H1 (cell line): ENCODE results near the gene CHST3. TPM values are rescaled to one million over a fixed set of nuclear protein-coding genes. Genes with fewer than 3 reads are reported as not detected.
A peak's percentile ranks its signal among the peaks of the same experiment; 100 is the strongest.

Experiments
- CTCF ChIA-PET: fragments of 300-600 bp; sonication (Branson Sonifier 250); formaldehyde crosslinking; loops from one replicate; lab custom pipeline; 2021; ENCODE audit not compliant: partially characterized antibody; lab: Charles Lee
- POLR2A ChIA-PET: fragments of 300-600 bp; sonication (Branson Sonifier 250); formaldehyde crosslinking; loops from one replicate; lab custom pipeline; 2021; ENCODE audit warnings: inconsistent platforms; ENCODE audit not compliant: partially characterized antibody; lab: Charles Lee
- DNase-seq, 2 experiments: peaks; one replicate each; pipeline versions ENCODE4 v3.0.0 to v3.0.0-alpha.2; 2010 to 2022; ENCODE audit warnings: low spot score in 2 of 2, low read depth in 1 of 2, mixed read lengths in 1 of 2
- FAIRE-seq: peaks from 2 replicates; lab custom pipeline; 2011; peaks lifted over from hg19 to GRCh38; lab: Jason Lieb, UNC
- H2AFZ ChIP-seq: 2 replicates; pipeline ENCODE4 v1.8.1; 2012; ENCODE audit warnings: low read length, inconsistent platforms
- H2AK5ac ChIP-seq: 2 replicates; pipeline ENCODE4 v1.6.1; 2013; ENCODE audit warnings: low read depth, low read length
- H2BK120ac ChIP-seq: replicated peaks from 2 replicates; pipeline ENCODE3; 2013; ENCODE audit warnings: low read depth, low read length, inconsistent platforms
- H2BK12ac ChIP-seq: 2 replicates; pipeline ENCODE4 v1.6.1; 2013; ENCODE audit warnings: low read depth, low read length
- H2BK15ac ChIP-seq: 2 replicates; pipeline ENCODE4 v1.6.1; 2013; ENCODE audit warnings: low read length
- H2BK20ac ChIP-seq: 2 replicates; pipeline ENCODE4 v1.6.1; 2013; ENCODE audit warnings: low read length
- H2BK5ac ChIP-seq: 2 replicates; pipeline ENCODE4 v1.6.1; 2013; ENCODE audit warnings: low read depth, low read length
- H3K14ac ChIP-seq: 2 replicates; pipeline ENCODE4 v1.6.1; 2013; ENCODE audit warnings: inconsistent platforms; ENCODE audit not compliant: insufficient read length
- H3K18ac ChIP-seq: 2 replicates; pipeline ENCODE4 v1.6.1; 2013; ENCODE audit warnings: low read length; ENCODE audit errors: extremely low read depth
- H3K23ac ChIP-seq: 2 replicates; pipeline ENCODE4 v1.6.1; 2013; ENCODE audit warnings: inconsistent platforms; ENCODE audit not compliant: insufficient read length
- H3K23me2 ChIP-seq: 2 replicates; pipeline ENCODE4 v1.6.1; 2013; ENCODE audit warnings: low read depth, low read length
- H3K27ac ChIP-seq: 2 replicates; pipeline ENCODE4 v1.6.1; 2011; ENCODE audit warnings: low read depth, low read length, inconsistent platforms
- H3K27me3 ChIP-seq, 4 experiments: replicated peaks in 1 of 4; 1 replicate in 1 of 4; 2 replicates in 3 of 4; pipeline versions ENCODE4 v1.6.1 to v1.8.1; 2011 to 2013; ENCODE audit warnings: low read length in 3 of 4, mild to moderate bottlenecking in 3 of 4, inconsistent platforms in 2 of 4, mixed read lengths in 2 of 4, moderate library complexity in 1 of 4; ENCODE audit not compliant: control insufficient read depth in 3 of 4, insufficient read depth in 3 of 4; ENCODE audit errors: extremely low read depth in 1 of 4
- H3K36me3 ChIP-seq, 4 experiments: 2 replicates each; pipeline versions ENCODE4 v1.6.1 to v1.8.1; 2011 to 2013; ENCODE audit warnings: mild to moderate bottlenecking in 4 of 4, low read length in 3 of 4, moderate library complexity in 2 of 4, control low read depth in 1 of 4, inconsistent platforms in 1 of 4; ENCODE audit not compliant: insufficient read depth in 4 of 4, control insufficient read depth in 2 of 4
- H3K4ac ChIP-seq: replicated peaks from 2 replicates; pipeline ENCODE3; 2013; ENCODE audit warnings: low read length, low read depth, mixed read lengths, inconsistent platforms; ENCODE audit not compliant: insufficient read length
- H3K4me1 ChIP-seq, 4 experiments: replicated peaks in 1 of 4; 1 replicate in 1 of 4; 2 replicates in 3 of 4; pipeline versions ENCODE4 v1.6.1 to v1.8.1; 2011 to 2013; ENCODE audit warnings: low read length in 3 of 4, inconsistent platforms in 2 of 4, mixed read lengths in 1 of 4; ENCODE audit not compliant: insufficient read depth in 4 of 4, control insufficient read depth in 3 of 4
- H3K4me2 ChIP-seq, 2 experiments: 2 replicates each; pipeline versions ENCODE4 v1.6.1 to v1.8.1; 2011 to 2013; ENCODE audit warnings: low read depth in 2 of 2, low read length in 2 of 2, control low read depth in 1 of 2, inconsistent platforms in 1 of 2, mild to moderate bottlenecking in 1 of 2; ENCODE audit not compliant: insufficient read depth in 1 of 2
- H3K4me3 ChIP-seq, 4 experiments: fragments of 200-600, 300-600 bp in 1 of 4; sonication (generic), shearing (Covaris generic), sonication (Bioruptor Twin) in 1 of 4; 2 replicates each; pipeline versions ENCODE4 v1.5.1 to v1.8.1; 2011 to 2016; ENCODE audit warnings: low read length in 4 of 4, low read depth in 3 of 4, control low read depth in 2 of 4, inconsistent platforms in 2 of 4, mild to moderate bottlenecking in 2 of 4, mixed read lengths in 1 of 4, moderate library complexity in 1 of 4; ENCODE audit not compliant: insufficient read depth in 2 of 4; ENCODE audit errors: extremely low read depth in 1 of 4
- H3K56ac ChIP-seq: replicated peaks from 2 replicates; pipeline ENCODE3; 2013; ENCODE audit warnings: low read depth, mild to moderate bottlenecking, mixed read lengths, low read length, inconsistent platforms; ENCODE audit not compliant: insufficient read length
- H3K79me1 ChIP-seq: 2 replicates; pipeline ENCODE4 v1.6.1; 2013; ENCODE audit warnings: low read depth, low read length, control low read depth
- H3K79me2 ChIP-seq, 2 experiments: 2 replicates each; pipeline versions ENCODE4 v1.6.1 to v1.8.1; 2012 to 2013; ENCODE audit warnings: low read length in 2 of 2, mild to moderate bottlenecking in 2 of 2, inconsistent platforms in 1 of 2; ENCODE audit not compliant: insufficient read depth in 2 of 2, control insufficient read depth in 1 of 2
- H3K9ac ChIP-seq, 4 experiments: replicated peaks in 1 of 4; 1 replicate in 1 of 4; 2 replicates in 3 of 4; pipeline versions ENCODE4 v1.6.1 to v1.8.1; 2011 to 2013; ENCODE audit warnings: low read depth in 3 of 4, low read length in 3 of 4, control low read depth in 2 of 4, mild to moderate bottlenecking in 2 of 4, moderate library complexity in 2 of 4, inconsistent platforms in 1 of 4; ENCODE audit errors: extremely low read depth in 1 of 4
- H3K9me3 ChIP-seq, 2 experiments: 2 replicates each; pipeline versions ENCODE4 v1.6.1 to v1.8.1; 2012 to 2013; ENCODE audit warnings: mild to moderate bottlenecking in 2 of 2, moderate library complexity in 2 of 2, control low read depth in 1 of 2, inconsistent platforms in 1 of 2, low read depth in 1 of 2, low read length in 1 of 2, mixed read lengths in 1 of 2; ENCODE audit not compliant: insufficient read depth in 2 of 2
- H4K20me1 ChIP-seq, 2 experiments: replicated peaks in 1 of 2; 2 replicates each; pipeline versions ENCODE3 to v1.8.1; 2011 to 2013; ENCODE audit warnings: inconsistent platforms in 2 of 2, low read length in 2 of 2, mild to moderate bottlenecking in 1 of 2; ENCODE audit not compliant: insufficient read depth in 2 of 2, control insufficient read depth in 1 of 2
- H4K5ac ChIP-seq: 2 replicates; pipeline ENCODE4 v1.6.1; 2013; ENCODE audit warnings: low read length, low read depth, mixed read lengths, inconsistent platforms; ENCODE audit not compliant: insufficient read length
- H4K8ac ChIP-seq: 2 replicates; pipeline ENCODE4 v1.8.0; 2013; ENCODE audit warnings: mild to moderate bottlenecking, moderate library complexity, low read length, inconsistent platforms; ENCODE audit not compliant: insufficient read depth; ENCODE audit errors: extremely low read depth
- H4K91ac ChIP-seq: replicated peaks from 2 replicates; pipeline ENCODE3; 2013; ENCODE audit warnings: low read length, mixed read lengths, inconsistent platforms; ENCODE audit not compliant: insufficient read length
- CEBPB ChIP-seq: IDR thresholded peaks from 2 replicates; pipeline ENCODE4 v1.6.1; 2012; ENCODE audit warnings: low read depth, low read length
- CHD2 ChIP-seq: IDR thresholded peaks from 2 replicates; pipeline ENCODE4 v1.6.1; 2012; ENCODE audit warnings: low read length, improper control_type of control experiment
- GABPA ChIP-seq: IDR thresholded peaks from 2 replicates; pipeline ENCODE4 v1.6.1; 2011; ENCODE audit warnings: mild to moderate bottlenecking, low read length, moderate library complexity, borderline replicate concordance; ENCODE audit not compliant: insufficient read depth
- HDAC6 ChIP-seq: IDR thresholded peaks from one replicate; pipeline ENCODE4 v1.7.1; 2012; ENCODE audit warnings: low read depth, mild to moderate bottlenecking, inconsistent platforms, low read length, moderate library complexity
- JUND ChIP-seq: IDR thresholded peaks from 2 replicates; pipeline ENCODE4 v1.6.1; 2011; ENCODE audit warnings: mild to moderate bottlenecking, improper control_type of control experiment, low read length
- NANOG ChIP-seq: IDR thresholded peaks from 2 replicates; pipeline ENCODE4 v1.6.1; 2011; ENCODE audit warnings: low read length, low read depth, mild to moderate bottlenecking, inconsistent platforms; ENCODE audit not compliant: insufficient read depth, poor library complexity, severe bottlenecking
- SIRT6 ChIP-seq: IDR thresholded peaks from one replicate; pipeline ENCODE4 v1.7.1; 2012; ENCODE audit warnings: low read length, inconsistent platforms
- SP1 ChIP-seq: IDR thresholded peaks from 2 replicates; pipeline ENCODE4 v1.6.1; 2011; ENCODE audit warnings: low read depth, low read length
- TAF7 ChIP-seq: optimal IDR thresholded peaks from 2 replicates; pipeline ENCODE3; 2011; ENCODE audit warnings: low read depth, mild to moderate bottlenecking, inconsistent platforms, low read length, moderate library complexity, borderline replicate concordance
- TEAD4 ChIP-seq: IDR thresholded peaks from 2 replicates; pipeline ENCODE4 v1.6.1; 2012; ENCODE audit warnings: low read depth, low read length, inconsistent platforms, mixed read lengths
- WGBS, 2 experiments: shearing (Covaris generic) in 1 of 2; methylation state at CpG; one replicate each; pipeline versions ENCODE4 v1.1.6 to v1.1.7; 2013 to 2015; ENCODE audit warnings: low lambda C conversion rate in 2 of 2, mixed read lengths in 2 of 2, inconsistent platforms in 1 of 2, low coverage in 1 of 2, missing lambda C conversion rate in 1 of 2; ENCODE audit not compliant: insufficient replicate concordance in 2 of 2, insufficient coverage in 1 of 2, insufficient read length in 1 of 2; ENCODE audit errors: extremely low coverage in 1 of 2, missing lambda C conversion rate in 1 of 2; 5-methylcytosine and 5-hydroxymethylcytosine counted together
- polyA plus RNA-seq, 7 experiments: library from polyadenylated mRNA; depleted of rRNA in 3 of 7; stranded (reverse) in 5 of 7; unstranded in 2 of 7; fragments of >200 nt in 5 of 7; fragments of 200-250 nt in 2 of 7; gene quantifications; 1 replicate in 5 of 7; 2 replicates in 1 of 7; 4 replicates in 1 of 7; pipeline versions ENCODE4 v1.2.1 to v1.2.3, GENCODE V29; 2011 to 2013; ENCODE audit warnings: missing spikeins in 2 of 7, mixed read lengths in 2 of 7
- total RNA-seq: library from RNA; stranded (reverse); fragmentation: NEBNext Ultra II Directional; extraction: Animal tissue kit (Norgen Biotek cat#: 25700); gene quantifications from 2 replicates; pipeline ENCODE4 v1.2.1, GENCODE V29; 2021
- TF ChIP-seq, protein P1 (sequence below): IDR thresholded peaks from 2 replicates; pipeline ENCODE4 v1.6.1; 2012; ENCODE audit warnings: inconsistent platforms
- TF ChIP-seq, protein P2 (sequence below), 3 experiments: IDR thresholded peaks; 1 replicate in 2 of 3; 2 replicates in 1 of 3; pipeline versions ENCODE4 v1.5.1 to v1.6.1; 2011; ENCODE audit warnings: low read length in 3 of 3, mild to moderate bottlenecking in 3 of 3, inconsistent platforms in 2 of 3, low read depth in 1 of 3, moderate library complexity in 1 of 3; ENCODE audit not compliant: insufficient read depth in 1 of 3; ENCODE audit errors: control extremely low read depth in 1 of 3

Gene CHST3
- total and polyA plus RNA-seq, 2 of the 8 experiments (the other 6 are each of a cell fraction or from before 2014, with no cell fraction given) = 2.0 to 5.8 TPM

DNA sequence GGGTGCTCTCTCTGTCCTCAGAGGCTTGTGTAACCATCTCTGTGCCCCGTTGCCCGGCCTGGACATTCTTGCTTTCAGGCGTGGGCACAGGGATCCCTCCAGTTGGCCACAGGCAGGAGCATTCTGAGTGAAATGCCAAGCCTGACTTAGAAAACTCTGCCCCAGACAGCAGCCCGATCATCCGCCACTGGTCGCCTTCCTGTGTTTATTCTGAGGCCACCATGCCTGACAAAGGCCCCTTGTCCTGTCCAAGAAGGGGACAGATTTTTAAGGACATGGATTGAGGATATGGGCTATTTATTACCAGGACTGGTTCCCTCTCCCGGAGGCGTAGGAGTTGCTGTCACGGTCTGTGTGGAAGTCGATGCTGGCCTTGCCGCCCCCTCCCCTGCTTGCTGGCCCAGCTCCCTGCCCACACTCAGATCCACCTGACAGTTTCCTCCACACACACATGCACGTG, 69.9 kb downstream of the CHST3 start:
- no peak overlapping the region for H2BK12ac ChIP-seq
- no peak overlapping the region for H2BK20ac ChIP-seq
- no peak overlapping the region for H4K5ac ChIP-seq
- no peak overlapping the region for H3K18ac ChIP-seq
- 83% methylated on average over 12 of the region's 12 CpGs; no CpG with 5 or more reads in 1 of the 2 experiments for WGBS, 2 experiments
- no peak overlapping the region for H2BK120ac ChIP-seq
- no peak overlapping the region for H3K4ac ChIP-seq
- no peak overlapping the region for H4K91ac ChIP-seq
- H3K27ac ChIP-seq = no peak overlapping the region
- H3K4me3 ChIP-seq = no peak overlapping the region
- no peak overlapping the region for H3K56ac ChIP-seq
- H2AFZ ChIP-seq = no peak overlapping the region
- no peaks in the 10 kb centered on the region for H3K23me2 ChIP-seq
- FAIRE-seq (no peak), DNase-seq (no peak)
- H3K79me2 ChIP-seq = no peaks in the 10 kb centered on the region
- no peak overlapping the region for H3K9ac ChIP-seq
- H3K4me2 ChIP-seq = no peak overlapping the region
- no peak overlapping the region for H3K14ac ChIP-seq
- H3K36me3 ChIP-seq = no peaks in the 10 kb centered on the region
- H4K8ac ChIP-seq = 0 out of 2 replicates have a peak overlapping the region, but pooled peaks have one; percentile 4
- ChIA-PET POLR2A (no interaction called here), CTCF (interaction anchor here (0.8 to 1.8 kb wide), 3 partner anchors 13 to 64 kb away, joined by 3 to 4 read pairs (median 4); no protein-coding TSS in a partner anchor)
- H3K9me3 ChIP-seq = no peaks in the 10 kb centered on the region
- H3K4me1 ChIP-seq = peaks cover 0 to 4% (median 2%) of the 10 kb centered on the region in 4 experiments; a peak in 3 of 7 replicates
- H2AK5ac ChIP-seq = no peak overlapping the region
- H3K27me3 ChIP-seq = 0 out of 7 replicates have a peak, but pooled peaks cover 0 to 2% (median 0%) of the 10 kb centered on the region in 4 experiments
- no peak overlapping the region for H2BK15ac ChIP-seq
- H3K23ac ChIP-seq = no peak overlapping the region
- no peaks in the 10 kb centered on the region for H3K79me1 ChIP-seq
- no peak overlapping the region for H2BK5ac ChIP-seq
- H4K20me1 ChIP-seq = no peaks in the 10 kb centered on the region
- TF ChIP-seq TEAD4 = no peak
- no peak for TF ChIP-seq CEBPB
- no peak for TF ChIP-seq CHD2
- no peak for TF ChIP-seq JUND
- no peak for TF ChIP-seq SP1
- TF ChIP-seq, protein P1, sequence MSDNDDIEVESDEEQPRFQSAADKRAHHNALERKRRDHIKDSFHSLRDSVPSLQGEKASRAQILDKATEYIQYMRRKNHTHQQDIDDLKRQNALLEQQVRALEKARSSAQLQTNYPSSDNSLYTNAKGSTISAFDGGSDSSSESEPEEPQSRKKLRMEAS = no peak
- TF ChIP-seq NANOG = no peak
- TF ChIP-seq, protein P2, sequence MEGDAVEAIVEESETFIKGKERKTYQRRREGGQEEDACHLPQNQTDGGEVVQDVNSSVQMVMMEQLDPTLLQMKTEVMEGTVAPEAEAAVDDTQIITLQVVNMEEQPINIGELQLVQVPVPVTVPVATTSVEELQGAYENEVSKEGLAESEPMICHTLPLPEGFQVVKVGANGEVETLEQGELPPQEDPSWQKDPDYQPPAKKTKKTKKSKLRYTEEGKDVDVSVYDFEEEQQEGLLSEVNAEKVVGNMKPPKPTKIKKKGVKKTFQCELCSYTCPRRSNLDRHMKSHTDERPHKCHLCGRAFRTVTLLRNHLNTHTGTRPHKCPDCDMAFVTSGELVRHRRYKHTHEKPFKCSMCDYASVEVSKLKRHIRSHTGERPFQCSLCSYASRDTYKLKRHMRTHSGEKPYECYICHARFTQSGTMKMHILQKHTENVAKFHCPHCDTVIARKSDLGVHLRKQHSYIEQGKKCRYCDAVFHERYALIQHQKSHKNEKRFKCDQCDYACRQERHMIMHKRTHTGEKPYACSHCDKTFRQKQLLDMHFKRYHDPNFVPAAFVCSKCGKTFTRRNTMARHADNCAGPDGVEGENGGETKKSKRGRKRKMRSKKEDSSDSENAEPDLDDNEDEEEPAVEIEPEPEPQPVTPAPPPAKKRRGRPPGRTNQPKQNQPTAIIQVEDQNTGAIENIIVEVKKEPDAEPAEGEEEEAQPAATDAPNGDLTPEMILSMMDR (IDR thresholded peaks at IDR 0.05; ENCODE audit: control extremely low read depth in 1 of 3, insufficient read depth in 1 of 3, low read depth in 1 of 3, low read length in 3 of 3) = no peak
- TF ChIP-seq GABPA = no peak
- no peak for TF ChIP-seq HDAC6
- TF ChIP-seq SIRT6 = no peak
- no peak for TF ChIP-seq TAF7
